Thoracic aorta (tissue), 2 donors: ENCODE measurements around the gene LRP5. TPM values are rescaled to one million over a fixed set of nuclear protein-coding genes. Genes with fewer than 3 reads are reported as not detected.
"Not testable (repeated sequence)": the region's sequence is repeated elsewhere in the genome, so short reads cannot be mapped to it uniquely, and the experiment has no call there.

Experiments
- ATAC-seq: fragments of 150-250 bp; one replicate; pipeline ENCODE4 v1.8.0; 2017; ENCODE audit warnings: low read depth; ENCODE audit not compliant: insufficient number of reproducible peaks, low FRiP score
- DNase-seq: peaks from one replicate; pipeline ENCODE4 v3.0.0-alpha.2; 2020; ENCODE audit warnings: low spot score
- H3K27ac ChIP-seq, 2 donors: fragments of 200-600 bp; sonication (generic); 1 replicate in 1 of 2; 2 replicates in 1 of 2; pipeline ENCODE4 v1.5.1; 2016; ENCODE audit warnings: mild to moderate bottlenecking in 2 of 2, moderate library complexity in 2 of 2
- H3K27me3 ChIP-seq: fragments of 200-600 bp; sonication (generic); replicated peaks from 2 replicates; pipeline ENCODE4 v1.6.0; 2016; ENCODE audit warnings: mild to moderate bottlenecking; ENCODE audit not compliant: insufficient read depth
- H3K36me3 ChIP-seq: fragments of 200-600 bp; sonication (generic); one replicate; pipeline ENCODE4 v1.5.1; 2016
- H3K4me1 ChIP-seq, 2 donors: fragments of 200-600 bp; sonication (generic); 1 replicate in 1 of 2; 2 replicates in 1 of 2; pipeline versions ENCODE4 v1.5.1 to v1.6.0; 2016; ENCODE audit warnings: low read depth in 2 of 2, mild to moderate bottlenecking in 1 of 2; ENCODE audit not compliant: control insufficient read depth in 1 of 2
- H3K4me3 ChIP-seq: fragments of 200-600 bp; sonication (generic); 2 replicates; pipeline ENCODE4 v1.5.1; 2016; ENCODE audit warnings: mild to moderate bottlenecking
- H3K9me3 ChIP-seq: fragments of 200-600 bp; sonication (generic); 2 replicates; pipeline ENCODE4 v1.5.1; 2016
- total RNA-seq, 2 donors: library from RNA; depleted of rRNA; stranded (reverse); fragments of >200 nt; gene quantifications; one replicate each; pipeline versions ENCODE4 v1.1.0 to v1.2.3, GENCODE V29; 2016
- TF ChIP-seq, protein P1 (sequence below): fragments of 200-600 bp; sonication (generic); IDR thresholded peaks from one replicate; pipeline ENCODE4 v1.5.1; 2019; ENCODE audit warnings: antibody characterized with exemption

Gene LRP5
- total RNA-seq, 2 donors from 2014 or later = 67.2 to 99.1 TPM

DNA sequence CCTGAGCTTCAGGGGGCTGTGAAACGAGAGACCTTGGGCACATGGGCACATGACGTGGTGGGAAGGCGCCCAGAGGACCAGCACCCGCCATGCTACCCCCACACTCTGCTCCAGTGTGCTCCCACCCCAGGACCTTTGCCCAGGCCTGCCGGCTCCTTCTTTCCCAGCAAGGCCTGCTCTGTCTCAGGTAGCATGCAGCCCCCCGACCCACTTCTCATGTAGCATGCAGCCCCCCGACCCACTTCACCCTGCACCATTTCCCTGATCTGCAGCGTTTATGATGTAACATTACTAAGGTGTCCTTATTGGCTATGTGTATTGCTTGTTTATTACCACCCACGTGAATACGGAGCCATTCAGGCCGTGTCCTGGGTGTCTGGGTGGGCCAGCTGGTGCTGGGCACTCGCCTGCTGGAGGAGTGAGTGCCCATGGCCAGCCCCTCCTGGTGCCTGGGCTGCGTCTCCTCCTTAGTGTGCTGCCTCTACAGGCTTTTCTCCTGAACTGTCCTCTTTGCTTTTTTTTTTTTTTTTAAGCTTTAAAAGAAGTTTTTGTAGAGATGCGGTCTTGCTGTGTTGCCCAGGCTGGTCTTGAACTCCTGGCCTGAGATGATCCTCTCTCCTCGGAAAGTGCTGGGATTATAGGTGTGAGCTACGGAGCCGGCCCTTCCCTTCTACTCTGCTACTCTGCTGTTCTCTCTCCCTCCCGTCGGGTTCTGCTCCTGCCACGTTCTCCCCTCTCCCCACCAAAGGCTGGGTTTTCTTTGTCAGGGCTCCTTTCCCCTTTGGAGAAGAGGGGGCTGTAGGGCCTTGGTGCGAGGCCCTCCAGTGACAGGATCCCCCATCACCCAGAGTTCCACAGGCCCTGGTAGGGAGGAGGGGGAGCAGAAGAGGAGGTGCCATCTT lies 29.4 kb downstream of the LRP5 start:
- Histone ChIP-seq H3K27ac (peak overlapping the region; percentile 76 to 88), H3K4me1 (peaks cover 43 to 83% of the 10 kb centered on the region in 2 donors), H3K4me3 (peak overlapping the region; percentile 51), H3K9me3 (no peaks in the 10 kb centered on the region), H3K36me3 (no peaks in the 10 kb centered on the region), H3K27me3 (no peaks in the 10 kb centered on the region)
- no peak for DNase-seq
- ATAC-seq = no peak
- TF ChIP-seq, protein P1, sequence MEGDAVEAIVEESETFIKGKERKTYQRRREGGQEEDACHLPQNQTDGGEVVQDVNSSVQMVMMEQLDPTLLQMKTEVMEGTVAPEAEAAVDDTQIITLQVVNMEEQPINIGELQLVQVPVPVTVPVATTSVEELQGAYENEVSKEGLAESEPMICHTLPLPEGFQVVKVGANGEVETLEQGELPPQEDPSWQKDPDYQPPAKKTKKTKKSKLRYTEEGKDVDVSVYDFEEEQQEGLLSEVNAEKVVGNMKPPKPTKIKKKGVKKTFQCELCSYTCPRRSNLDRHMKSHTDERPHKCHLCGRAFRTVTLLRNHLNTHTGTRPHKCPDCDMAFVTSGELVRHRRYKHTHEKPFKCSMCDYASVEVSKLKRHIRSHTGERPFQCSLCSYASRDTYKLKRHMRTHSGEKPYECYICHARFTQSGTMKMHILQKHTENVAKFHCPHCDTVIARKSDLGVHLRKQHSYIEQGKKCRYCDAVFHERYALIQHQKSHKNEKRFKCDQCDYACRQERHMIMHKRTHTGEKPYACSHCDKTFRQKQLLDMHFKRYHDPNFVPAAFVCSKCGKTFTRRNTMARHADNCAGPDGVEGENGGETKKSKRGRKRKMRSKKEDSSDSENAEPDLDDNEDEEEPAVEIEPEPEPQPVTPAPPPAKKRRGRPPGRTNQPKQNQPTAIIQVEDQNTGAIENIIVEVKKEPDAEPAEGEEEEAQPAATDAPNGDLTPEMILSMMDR = peak; percentile 27

DNA sequence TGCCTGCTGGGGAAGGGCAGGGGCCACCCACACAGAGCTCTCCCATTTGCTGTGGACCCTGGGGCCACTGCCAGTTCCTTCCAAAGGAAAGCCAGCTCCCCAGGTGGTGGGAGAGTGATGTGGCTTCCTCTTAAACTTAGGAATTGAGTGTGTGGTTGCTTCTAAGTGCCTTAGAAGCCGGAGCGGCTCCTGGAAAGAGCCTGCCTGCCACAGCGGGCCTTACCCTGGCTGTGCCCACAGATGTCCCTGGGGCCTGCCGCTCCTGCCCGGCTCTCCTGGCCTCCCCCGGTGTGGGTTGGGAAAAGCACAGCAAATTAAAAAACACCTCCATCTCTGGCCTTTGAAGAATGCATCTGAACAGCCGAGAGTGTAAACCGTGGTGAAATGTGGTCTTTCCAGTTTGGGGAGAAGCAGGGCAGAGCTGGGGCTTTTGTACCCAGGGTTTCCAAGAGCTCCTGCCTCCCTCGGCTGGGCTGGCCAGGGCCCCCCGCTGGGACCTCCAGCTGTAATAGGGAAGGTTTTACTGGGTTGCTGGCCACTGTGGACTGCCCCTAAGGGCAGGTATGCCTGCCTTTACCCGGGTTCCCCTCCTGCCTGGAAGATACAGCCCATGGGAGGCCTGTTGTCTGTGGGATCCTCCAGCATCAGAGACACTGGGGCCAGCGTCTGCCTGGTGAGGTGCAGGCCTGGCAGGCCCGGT lies 30.2 kb downstream of the LRP5 start:
- TF ChIP-seq, protein P1 = no peak
- DNase-seq (no peak), ATAC-seq (no peak)
- H3K4me3 ChIP-seq = peak overlapping the region; percentile 9
- no peaks in the 10 kb centered on the region for H3K9me3 ChIP-seq
- no peaks in the 10 kb centered on the region for H3K36me3 ChIP-seq
- peaks cover 42 to 83% of the 10 kb centered on the region in 2 donors for H3K4me1 ChIP-seq
- peak overlapping the region; percentile 76 to 88 for H3K27ac ChIP-seq
- no peaks in the 10 kb centered on the region for H3K27me3 ChIP-seq

DNA sequence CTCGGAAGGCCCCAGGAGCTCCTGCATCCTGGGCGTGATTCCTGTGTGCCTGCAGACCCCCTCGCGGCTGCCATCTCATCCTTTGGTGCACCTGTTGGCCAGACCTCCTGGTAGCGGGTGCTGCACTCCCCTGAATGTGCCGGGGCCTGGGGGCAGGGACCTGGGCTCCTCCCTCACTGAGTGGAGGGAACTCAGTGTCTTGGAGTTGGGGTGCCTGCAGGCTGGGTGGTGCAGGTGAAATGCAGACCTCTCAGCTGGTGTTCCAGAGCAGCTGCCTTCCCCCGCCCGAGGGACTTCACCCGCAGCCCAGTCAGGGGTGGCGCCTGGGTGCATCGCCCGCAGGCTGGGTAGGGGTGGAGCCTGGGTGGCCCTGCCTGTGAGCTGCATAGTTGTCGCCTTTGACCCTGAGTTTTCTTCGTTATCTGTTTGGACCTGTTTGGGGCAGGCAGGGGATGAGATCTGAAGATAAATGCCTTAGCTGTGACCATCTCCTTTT lies 31.4 kb downstream of the LRP5 start:
- ATAC-seq (no peak), DNase-seq (no peak)
- Histone ChIP-seq H3K36me3 (no peaks in the 10 kb centered on the region), H3K27me3 (no peaks in the 10 kb centered on the region), H3K4me3 (no peak overlapping the region), H3K4me1 (peaks cover 32 to 74% of the 10 kb centered on the region in 2 donors), H3K27ac (peak overlapping the region; percentile 76 to 88), H3K9me3 (no peaks in the 10 kb centered on the region)
- TF ChIP-seq, protein P1 = no peak

DNA sequence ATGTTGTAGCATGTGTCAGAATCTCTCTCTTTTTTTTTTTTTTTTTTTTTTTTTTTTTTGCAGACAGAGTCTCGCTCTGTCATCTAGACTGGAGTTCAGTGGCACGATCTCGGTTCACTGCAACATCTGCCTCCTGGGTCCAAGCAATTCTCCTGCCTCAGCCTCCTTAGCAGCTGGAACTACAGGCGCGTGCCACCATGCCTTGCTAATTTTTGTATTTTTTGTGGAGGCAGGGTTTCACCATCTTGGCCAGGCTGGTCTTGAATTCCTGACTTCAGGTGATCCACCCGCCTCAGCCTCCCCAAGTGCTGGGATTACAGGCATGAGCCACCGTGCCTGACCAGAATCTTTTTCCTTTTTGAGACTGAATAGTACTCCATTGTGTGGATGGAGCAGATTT lies 32.4 kb downstream of the LRP5 start:
- H3K9me3 ChIP-seq, H3K36me3 ChIP-seq, H3K27me3 ChIP-seq, H3K27ac ChIP-seq, DNase-seq, ATAC-seq, H3K4me3 ChIP-seq: not testable (repeated sequence)
- H3K4me1 ChIP-seq = peaks cover 32 to 73% of the 10 kb centered on the region in 2 donors

DNA sequence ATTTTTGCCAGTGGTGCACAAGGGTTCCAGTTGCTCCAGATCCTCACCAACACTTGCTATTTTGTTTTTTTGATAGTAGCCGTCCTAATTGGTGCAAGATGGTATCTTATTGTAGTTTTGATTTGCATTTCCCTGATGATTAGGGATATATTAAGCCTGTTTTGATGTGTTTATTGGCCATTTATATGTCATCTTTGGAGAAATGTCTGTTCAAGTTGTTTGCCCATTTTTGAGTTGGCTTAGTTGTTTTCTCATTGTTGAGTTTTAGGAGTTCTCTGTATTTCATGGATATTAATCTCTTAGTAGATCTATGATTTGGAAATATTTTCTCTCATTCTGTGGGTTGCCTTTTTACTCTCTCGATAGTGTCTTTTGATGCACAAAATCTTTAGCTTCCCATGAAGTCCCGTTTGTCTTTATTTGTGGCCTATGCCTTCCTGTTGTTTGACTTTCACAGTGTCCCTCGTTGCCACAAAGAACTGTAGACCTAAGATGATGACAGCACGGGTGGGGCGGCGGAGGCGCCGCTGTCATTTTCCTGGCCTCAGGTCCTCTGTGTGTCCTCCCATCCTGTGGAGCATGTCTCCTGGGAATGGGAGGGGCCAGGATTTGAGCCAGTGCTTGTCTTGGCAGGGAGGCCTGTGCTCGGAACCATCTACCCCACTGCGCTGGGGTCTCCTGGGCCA lies 33.5 kb downstream of the LRP5 start:
- Histone ChIP-seq H3K4me3 (peak overlapping the region; percentile 40), H3K4me1 (peaks cover 39 to 72% of the 10 kb centered on the region in 2 donors), H3K9me3 (no peaks in the 10 kb centered on the region), H3K27ac (peak overlapping the region; percentile 12 to 63), H3K27me3 (no peaks in the 10 kb centered on the region), H3K36me3 (no peaks in the 10 kb centered on the region)
- ATAC-seq = no peak
- TF ChIP-seq, protein P1 = no peak
- DNase-seq = no peak
